OCI-LY1 (cell line): ENCODE results near the gene B4GALT1.

Experiments used
- H2AFZ ChIP-seq: fragments of 200-600 bp; sonication (generic), shearing (Covaris generic); 2 replicates; pipeline ENCODE4 v1.6.0; 2014; ENCODE audit warnings: antibody characterized with exemption, mild to moderate bottlenecking, low read length
- H3F3A ChIP-seq: fragments of 200-600 bp; sonication (generic), shearing (Covaris generic); 2 replicates; pipeline ENCODE4 v1.6.0; 2014; ENCODE audit warnings: mild to moderate bottlenecking, antibody characterized with exemption, low read length, moderate library complexity; ENCODE audit not compliant: insufficient read depth
- H3K27ac ChIP-seq: fragments of 200-600 bp; sonication (generic); 2 replicates; pipeline ENCODE4 v1.5.1; 2014; ENCODE audit warnings: low read length, mixed run types, mild to moderate bottlenecking, low read depth; ENCODE audit not compliant: poor library complexity, severe bottlenecking
- H3K27me3 ChIP-seq: fragments of 200-600 bp; sonication (generic); 2 replicates; pipeline ENCODE4 v1.6.0; 2014; ENCODE audit warnings: antibody characterized with exemption, mild to moderate bottlenecking, low read length, moderate library complexity; ENCODE audit not compliant: insufficient read depth
- H3K36me3 ChIP-seq: fragments of 200-600 bp; sonication (generic); 2 replicates; pipeline ENCODE4 v1.6.1; 2014; ENCODE audit warnings: mild to moderate bottlenecking, antibody characterized with exemption, low read length, moderate library complexity, mixed read lengths; ENCODE audit not compliant: insufficient read depth
- H3K4me1 ChIP-seq: fragments of 200-600 bp; sonication (generic); 2 replicates; pipeline ENCODE4 v1.5.1; 2014; ENCODE audit warnings: mild to moderate bottlenecking, low read length, moderate library complexity; ENCODE audit not compliant: insufficient read depth, severe bottlenecking
- H3K4me2 ChIP-seq: fragments of 200-600 bp; sonication (generic), shearing (Covaris generic); 2 replicates; pipeline ENCODE4 v1.6.1; 2014; ENCODE audit warnings: low read length
- H3K4me3 ChIP-seq: fragments of 200-600 bp; sonication (generic); 2 replicates; pipeline ENCODE4 v1.5.1; 2014; ENCODE audit warnings: low read length, low read depth, mild to moderate bottlenecking, mixed read lengths; ENCODE audit not compliant: poor library complexity, severe bottlenecking
- H3K79me2 ChIP-seq: fragments of 200-600 bp; shearing (Covaris generic); 2 replicates; pipeline ENCODE4 v1.6.1; 2016; ENCODE audit warnings: mixed run types, low read length, mixed read lengths; ENCODE audit not compliant: insufficient read depth
- H3K9ac ChIP-seq: fragments of 200-600 bp; sonication (generic), shearing (Covaris generic); 2 replicates; pipeline ENCODE4 v1.6.1; 2014; ENCODE audit warnings: mild to moderate bottlenecking, low read length, mixed read lengths
- H3K9me2 ChIP-seq: fragments of 200-600 bp; sonication (generic), shearing (Covaris generic); 2 replicates; pipeline ENCODE4 v1.6.1; 2014; ENCODE audit warnings: low read depth, mild to moderate bottlenecking, low read length, mixed read lengths
- H3K9me3 ChIP-seq: fragments of 200-600 bp; shearing (Covaris generic); 2 replicates; pipeline ENCODE4 v1.6.1; 2014; ENCODE audit warnings: low read length, mixed read lengths
- H4K20me1 ChIP-seq: fragments of 200-600 bp; sonication (generic), shearing (Covaris generic); 2 replicates; pipeline ENCODE4 v1.6.0; 2016; ENCODE audit warnings: mild to moderate bottlenecking, low read length; ENCODE audit not compliant: insufficient read depth
- CTCF ChIP-seq: fragments of 200-600 bp; sonication (generic), shearing (Covaris generic); IDR thresholded peaks from 2 replicates; pipeline ENCODE4 v1.5.1; 2017; ENCODE audit warnings: mild to moderate bottlenecking, antibody characterized with exemption, low read length, moderate library complexity, mixed read lengths
- EZH2 ChIP-seq: fragments of 200-600 bp; sonication (generic), shearing (Covaris generic); IDR thresholded peaks from 2 replicates; pipeline ENCODE4 v1.8.0; 2017; ENCODE audit warnings: borderline replicate concordance, mixed run types, mild to moderate bottlenecking, antibody characterized with exemption, low read length, moderate library complexity, mixed read lengths

B4GALT1 gene

GRCh38 chr9:33151601-33152000 is 15.5 kb downstream of the B4GALT1 start:
- Histone ChIP-seq H3K4me3 (no peak overlapping the region), H3F3A (no peaks in the 10 kb centered on the region), H3K4me1 (no peaks in the 10 kb centered on the region), H3K36me3 (no peaks in the 10 kb centered on the region), H4K20me1 (no peaks in the 10 kb centered on the region), H3K9ac (no peak overlapping the region), H3K27ac (no peak overlapping the region), H3K79me2 (no peaks in the 10 kb centered on the region), H3K9me3 (no peaks in the 10 kb centered on the region), H3K27me3 (no peaks in the 10 kb centered on the region), H3K9me2 (no peaks in the 10 kb centered on the region), H2AFZ (no peak overlapping the region), H3K4me2 (no peak overlapping the region)
- TF ChIP-seq CTCF (no peak), EZH2 (no peak)

- Histone ChIP-seq H3F3A (no peaks in the 10 kb centered on the region), H3K4me3 (no peak overlapping the region), H3K27me3 (no peaks in the 10 kb centered on the region), H2AFZ (no peak overlapping the region), H3K4me1 (no peaks in the 10 kb centered on the region), H3K36me3 (no peaks in the 10 kb centered on the region), H3K4me2 (no peak overlapping the region), H3K27ac (no peak overlapping the region), H3K9me2 (no peaks in the 10 kb centered on the region), H3K9me3 (no peaks in the 10 kb centered on the region), H4K20me1 (no peaks in the 10 kb centered on the region), H3K79me2 (no peaks in the 10 kb centered on the region), H3K9ac (no peak overlapping the region)
- TF ChIP-seq EZH2 (no peak), CTCF (no peak)
Measured at GRCh38 chr9:33151007-33151557, 16.1 kb downstream of the B4GALT1 start.

GRCh38 chr9:33148367-33149014 is 18.6 kb downstream of the B4GALT1 start:
- Histone ChIP-seq H3K27me3 (no peaks in the 10 kb centered on the region), H3K9me2 (no peaks in the 10 kb centered on the region)

More at GRCh38 chr9:33148367-33149014, 18.6 kb downstream of the B4GALT1 start:
- H3K9me3 ChIP-seq, result no peaks in the 10 kb centered on the region
- no peaks in the 10 kb centered on the region for H3K36me3 ChIP-seq
- H3F3A ChIP-seq, result no peaks in the 10 kb centered on the region
- no peak overlapping the region for H3K4me3 ChIP-seq
- H3K4me1 ChIP-seq, result no peaks in the 10 kb centered on the region
- H3K79me2 ChIP-seq, result no peaks in the 10 kb centered on the region
- H3K9ac ChIP-seq, result no peak overlapping the region
- no peak overlapping the region for H2AFZ ChIP-seq
- no peaks in the 10 kb centered on the region for H4K20me1 ChIP-seq
- no peak overlapping the region for H3K27ac ChIP-seq
- TF ChIP-seq CTCF (no peak), EZH2 (no peak)
- no peak overlapping the region for H3K4me2 ChIP-seq
